Rectal smooth muscle tissue (tissue), 1 donor: ENCODE data around the gene LPP.
A peak's percentile ranks its signal among the peaks of the same experiment; 100 is the strongest.

ENCODE experiments used
- H3K27ac ChIP-seq: one replicate; pipeline ENCODE4 v1.7.0; 2013; ENCODE audit warnings: low read depth, low read length, inconsistent platforms
- H3K27me3 ChIP-seq: one replicate; pipeline ENCODE4 v1.7.0; 2013; ENCODE audit warnings: low read length; ENCODE audit not compliant: control insufficient read depth, insufficient read depth
- H3K36me3 ChIP-seq: one replicate; pipeline ENCODE4 v1.7.0; 2013; ENCODE audit warnings: low read length; ENCODE audit not compliant: control insufficient read depth, insufficient read depth
- H3K4me1 ChIP-seq: one replicate; pipeline ENCODE4 v1.7.0; 2013; ENCODE audit warnings: low read length; ENCODE audit not compliant: control insufficient read depth, insufficient read depth
- H3K4me3 ChIP-seq: one replicate; pipeline ENCODE4 v1.7.0; 2013; ENCODE audit warnings: low read length
- H3K9ac ChIP-seq: one replicate; pipeline ENCODE4 v1.7.0; 2013; ENCODE audit warnings: low read length

The LPP gene

GRCh38 chr3:188223936-188224335 lies 70.0 kb downstream of the LPP start:
- H3K4me3 ChIP-seq = no peak overlapping the region
- H3K36me3 ChIP-seq = no peaks in the 10 kb centered on the region
- peaks cover 48% of the 10 kb centered on the region for H3K4me1 ChIP-seq
- H3K27ac ChIP-seq = peak overlapping the region; percentile 96
- no peak overlapping the region for H3K9ac ChIP-seq
- H3K27me3 ChIP-seq = no peaks in the 10 kb centered on the region

- peaks cover 30% of the 10 kb centered on the region for H3K4me1 ChIP-seq
- no peaks in the 10 kb centered on the region for H3K27me3 ChIP-seq
- no peaks in the 10 kb centered on the region for H3K36me3 ChIP-seq
- peak overlapping the region; percentile 84 for H3K27ac ChIP-seq
- no peak overlapping the region for H3K4me3 ChIP-seq
- H3K9ac ChIP-seq = no peak overlapping the region
Measured at GRCh38 chr3:188227442-188227841, 73.5 kb downstream of the LPP start.

DNA sequence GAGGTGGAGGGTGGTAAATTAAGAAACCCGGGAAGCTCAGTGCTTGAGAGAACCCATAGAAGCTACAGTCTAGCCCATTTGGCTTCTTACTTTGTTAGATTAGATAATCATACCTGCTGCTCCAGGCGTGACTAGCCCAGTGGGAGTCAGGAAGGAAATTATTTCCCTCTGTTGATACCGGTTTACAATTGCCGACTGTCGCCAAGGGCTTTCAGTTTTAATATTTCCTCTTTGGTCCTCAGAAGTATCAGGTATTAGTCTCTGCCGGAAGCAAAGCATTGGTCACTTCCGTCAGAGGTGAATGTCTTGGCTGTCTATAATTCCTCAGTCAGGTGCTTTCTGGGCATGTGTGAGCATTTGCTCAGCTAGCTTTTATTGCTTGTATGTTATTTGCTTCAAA lies 75.2 kb downstream of the LPP start:
- Histone ChIP-seq H3K4me3 (no peak overlapping the region), H3K27me3 (no peaks in the 10 kb centered on the region), H3K4me1 (peaks cover 33% of the 10 kb centered on the region), H3K9ac (no peak overlapping the region), H3K36me3 (no peaks in the 10 kb centered on the region), H3K27ac (peak overlapping the region; percentile 84)

DNA sequence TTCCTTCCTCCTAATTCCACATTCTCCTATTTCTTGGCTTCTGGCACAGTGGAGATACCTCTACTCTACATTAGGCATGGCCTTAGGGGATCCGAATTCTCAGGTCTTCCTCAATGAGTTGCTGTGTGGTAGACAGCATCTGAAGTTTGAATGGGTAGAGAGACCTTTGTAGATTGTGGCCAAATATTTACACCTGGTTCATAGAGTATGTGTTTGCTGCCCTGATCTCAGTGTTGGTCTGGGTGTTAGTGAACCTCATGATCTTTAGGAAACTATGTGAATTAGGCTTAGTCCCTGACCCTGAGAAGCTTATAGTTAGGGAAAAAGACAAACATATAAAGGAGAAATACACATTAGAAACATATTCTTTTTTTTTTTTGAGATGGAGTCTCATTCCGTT lies 75.8 kb downstream of the LPP start:
- Histone ChIP-seq H3K27me3 (no peaks in the 10 kb centered on the region), H3K4me1 (peaks cover 35% of the 10 kb centered on the region), H3K9ac (no peak overlapping the region), H3K4me3 (no peak overlapping the region), H3K36me3 (no peaks in the 10 kb centered on the region), H3K27ac (peak overlapping the region; percentile 84)

GRCh38 chr3:188230962-188231361 lies 77.0 kb downstream of the LPP start:
- peak overlapping the region; percentile 84 for H3K27ac ChIP-seq

GRCh38 chr3:188231456-188231855 lies 77.5 kb downstream of the LPP start:
- H3K27me3 ChIP-seq = no peaks in the 10 kb centered on the region
- peak overlapping the region; percentile 84 for H3K27ac ChIP-seq
- H3K4me1 ChIP-seq = peaks cover 35% of the 10 kb centered on the region
- H3K36me3 ChIP-seq = no peaks in the 10 kb centered on the region
- H3K4me3 ChIP-seq = no peak overlapping the region
- no peak overlapping the region for H3K9ac ChIP-seq

More at GRCh38 chr3:188230962-188231361, 77.0 kb downstream of the LPP start:
- H3K27me3 ChIP-seq = no peaks in the 10 kb centered on the region
- H3K36me3 ChIP-seq = no peaks in the 10 kb centered on the region
- H3K4me1 ChIP-seq = peaks cover 35% of the 10 kb centered on the region
- H3K9ac ChIP-seq = no peak overlapping the region
- no peak overlapping the region for H3K4me3 ChIP-seq

DNA sequence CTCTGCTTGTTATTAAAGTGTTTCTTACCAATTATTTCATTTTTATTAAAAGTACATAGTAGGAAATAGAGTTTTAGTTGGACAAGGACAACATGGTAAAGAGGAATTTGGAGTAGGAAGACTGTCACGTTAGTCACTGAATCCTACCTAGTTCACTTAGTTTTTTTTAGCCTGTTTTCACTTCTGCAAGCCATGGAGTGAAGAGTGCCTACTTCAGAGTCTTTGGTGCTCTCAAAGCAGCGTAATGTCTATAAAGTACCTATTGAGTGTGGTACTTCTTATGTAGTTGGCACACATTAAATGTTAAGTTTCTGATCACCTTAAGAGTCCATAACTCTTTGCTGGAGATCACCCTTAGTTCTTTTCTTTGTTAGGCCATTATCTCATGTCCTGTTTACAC lies 78.7 kb downstream of the LPP start:
- H3K36me3 ChIP-seq = no peaks in the 10 kb centered on the region
- peaks cover 32% of the 10 kb centered on the region for H3K4me1 ChIP-seq
- H3K9ac ChIP-seq = no peak overlapping the region
- peak overlapping the region; percentile 84 for H3K27ac ChIP-seq
- H3K4me3 ChIP-seq = no peak overlapping the region
- H3K27me3 ChIP-seq = no peaks in the 10 kb centered on the region

DNA sequence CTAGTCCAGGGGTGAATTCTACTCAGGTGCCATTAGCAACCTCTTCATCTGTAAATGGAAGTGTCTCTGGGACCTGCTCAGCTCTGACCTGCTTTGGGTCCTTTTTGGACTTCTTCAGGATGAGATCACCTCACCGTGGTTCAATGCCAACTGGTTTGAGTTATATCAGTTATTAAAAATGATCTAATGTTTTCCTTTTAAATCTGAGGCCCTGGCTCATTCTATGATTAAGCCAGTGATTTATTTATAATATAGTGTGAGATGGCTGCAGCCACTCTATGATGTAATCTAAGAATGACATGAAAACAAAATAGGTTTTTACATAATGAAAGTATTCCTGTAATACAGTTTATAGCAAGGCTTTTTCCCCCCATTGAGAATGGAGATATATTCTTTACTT lies 79.4 kb downstream of the LPP start:
- Histone ChIP-seq H3K27ac (peak overlapping the region; percentile 84), H3K36me3 (no peaks in the 10 kb centered on the region), H3K27me3 (no peaks in the 10 kb centered on the region), H3K4me3 (no peak overlapping the region), H3K9ac (no peak overlapping the region), H3K4me1 (peaks cover 25% of the 10 kb centered on the region)

- no peak overlapping the region for H3K4me3 ChIP-seq
- H3K27ac ChIP-seq = peak overlapping the region; percentile 68
- H3K4me1 ChIP-seq = peaks cover 22% of the 10 kb centered on the region
Measured at GRCh38 chr3:188234132-188234531, 80.2 kb downstream of the LPP start.

GRCh38 chr3:188236271-188236670 lies 82.3 kb downstream of the LPP start:
- peaks cover 5% of the 10 kb centered on the region for H3K36me3 ChIP-seq
- H3K4me3 ChIP-seq = no peak overlapping the region
- no peak overlapping the region for H3K27ac ChIP-seq
- H3K9ac ChIP-seq = no peak overlapping the region
- H3K4me1 ChIP-seq = peaks cover 36% of the 10 kb centered on the region
- H3K27me3 ChIP-seq = no peaks in the 10 kb centered on the region

More at GRCh38 chr3:188234132-188234531, 80.2 kb downstream of the LPP start:
- Histone ChIP-seq H3K36me3 (peaks cover 3% of the 10 kb centered on the region), H3K9ac (no peak overlapping the region), H3K27me3 (no peaks in the 10 kb centered on the region)

DNA sequence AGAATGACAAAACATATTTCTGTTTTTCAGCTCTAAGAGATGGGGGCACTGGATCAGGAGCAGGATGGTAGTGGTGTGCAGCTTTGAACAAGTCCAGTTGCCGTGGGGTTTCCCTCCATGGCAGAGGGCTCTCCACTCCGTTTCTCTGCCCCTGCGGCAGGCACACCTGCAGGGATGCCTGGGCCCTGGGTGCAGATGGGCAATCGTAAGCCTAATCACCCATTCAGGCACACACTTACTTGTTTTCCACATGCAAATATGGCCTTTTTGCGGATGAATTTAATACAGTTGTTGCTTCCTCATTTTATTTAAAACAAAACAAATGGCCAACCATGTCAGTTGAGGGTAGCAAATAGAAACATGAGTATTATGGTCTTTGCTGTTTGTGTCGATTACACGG lies 85.1 kb downstream of the LPP start:
- Histone ChIP-seq H3K9ac (no peak overlapping the region), H3K36me3 (peaks cover 5% of the 10 kb centered on the region), H3K4me1 (peaks cover 40% of the 10 kb centered on the region), H3K27me3 (no peaks in the 10 kb centered on the region), H3K4me3 (no peak overlapping the region), H3K27ac (peak overlapping the region; percentile 4)

DNA sequence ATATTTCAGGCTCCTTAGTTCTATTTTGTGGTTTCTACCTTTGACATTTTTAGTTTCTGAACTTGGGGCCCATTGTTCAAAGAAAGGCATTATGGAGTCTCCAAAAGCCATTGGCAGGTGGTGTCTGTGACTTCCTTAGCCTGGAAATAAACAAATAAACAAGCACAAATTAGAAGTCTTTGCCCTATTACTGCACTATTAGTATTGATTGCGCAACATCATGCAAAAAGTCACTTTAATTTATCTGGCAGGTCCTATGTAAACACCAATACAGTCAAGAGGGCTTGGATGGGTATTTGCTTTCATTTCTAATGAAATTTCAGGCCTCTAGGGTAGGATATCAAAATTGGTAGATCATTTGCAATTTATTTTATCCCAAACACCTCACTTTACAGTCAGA lies 85.6 kb downstream of the LPP start:
- Histone ChIP-seq H3K27ac (peak overlapping the region; percentile 40), H3K4me1 (peaks cover 37% of the 10 kb centered on the region), H3K9ac (no peak overlapping the region), H3K27me3 (no peaks in the 10 kb centered on the region), H3K36me3 (peaks cover 5% of the 10 kb centered on the region), H3K4me3 (no peak overlapping the region)

- peaks cover 37% of the 10 kb centered on the region for H3K4me1 ChIP-seq
- no peak overlapping the region for H3K4me3 ChIP-seq
- H3K27ac ChIP-seq = peak overlapping the region; percentile 79
- no peak overlapping the region for H3K9ac ChIP-seq
- H3K36me3 ChIP-seq = peaks cover 5% of the 10 kb centered on the region
- no peaks in the 10 kb centered on the region for H3K27me3 ChIP-seq
Measured at GRCh38 chr3:188240189-188240981, 86.4 kb downstream of the LPP start.
